HG02970 (cell line): ENCODE results near the gene ZNF750.

ENCODE experiments used
- ATAC-seq: cut with Tn5 transposase; IDR thresholded peaks from one replicate; pipeline ENCODE4 v1.9.1; 2021; ENCODE audit warnings: mild to moderate bottlenecking, moderate library complexity, moderate number of reproducible peaks; ENCODE audit not compliant: unreplicated experiment, low FRiP score

The ZNF750 gene

DNA sequence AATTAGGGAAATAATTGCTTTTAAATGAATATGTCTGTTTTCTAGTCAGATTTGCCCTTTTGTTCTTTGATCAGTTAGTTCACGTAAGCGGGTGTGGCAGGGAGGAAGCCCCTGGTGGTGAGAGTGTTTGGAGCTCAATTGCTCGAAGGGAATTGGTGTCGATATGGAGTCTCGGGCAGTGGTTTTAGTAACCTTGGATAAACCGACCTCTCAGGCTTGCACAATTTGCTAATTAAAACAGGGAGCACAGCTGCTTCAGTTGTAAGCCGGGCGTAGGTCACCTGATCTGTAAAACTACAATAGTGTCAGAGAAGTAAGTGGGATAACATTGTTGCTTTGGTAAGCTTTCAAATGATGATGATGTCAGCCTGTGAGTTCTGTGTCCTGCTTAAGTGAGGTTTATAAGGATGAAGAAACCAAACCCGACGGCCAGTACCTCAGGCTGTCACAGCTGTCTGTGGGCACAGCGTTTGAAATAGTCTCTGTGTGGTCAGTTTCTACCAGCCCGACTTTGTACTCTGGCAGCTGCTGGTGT, 2.9 kb downstream of the ZNF750 start:
- ATAC-seq, result no peak

GRCh38 chr17:82835766-82836512, 3.9 kb downstream of the ZNF750 start:
- no peak for ATAC-seq

DNA sequence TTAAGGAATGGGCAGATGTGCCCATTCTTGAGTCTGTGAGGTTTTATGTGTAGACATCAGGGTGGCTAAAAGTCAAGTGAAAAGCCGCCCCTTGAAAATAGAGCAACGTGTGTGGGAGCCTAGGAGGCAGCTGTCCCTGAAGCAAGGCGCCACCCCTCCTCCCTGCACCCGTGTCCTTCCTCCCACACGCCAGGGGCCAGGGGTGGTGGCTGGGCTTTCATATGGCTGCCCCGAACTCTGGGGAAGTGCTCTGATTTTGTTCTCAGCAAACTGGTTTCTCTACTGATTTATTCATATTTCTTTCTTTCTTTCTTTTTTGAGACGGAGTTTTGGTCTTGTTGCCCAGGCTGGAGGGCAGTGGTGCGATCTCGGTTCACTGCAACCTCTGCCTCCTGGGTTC, 4.7 kb downstream of the ZNF750 start:
- ATAC-seq, result no peak

GRCh38 chr17:82832881-82833475, 6.8 kb downstream of the ZNF750 start:
- ATAC-seq, result no peak

GRCh38 chr17:82832411-82832810, 7.4 kb downstream of the ZNF750 start:
- no peak for ATAC-seq

GRCh38 chr17:82831818-82832200, 8.0 kb downstream of the ZNF750 start:
- ATAC-seq, result no peak

DNA sequence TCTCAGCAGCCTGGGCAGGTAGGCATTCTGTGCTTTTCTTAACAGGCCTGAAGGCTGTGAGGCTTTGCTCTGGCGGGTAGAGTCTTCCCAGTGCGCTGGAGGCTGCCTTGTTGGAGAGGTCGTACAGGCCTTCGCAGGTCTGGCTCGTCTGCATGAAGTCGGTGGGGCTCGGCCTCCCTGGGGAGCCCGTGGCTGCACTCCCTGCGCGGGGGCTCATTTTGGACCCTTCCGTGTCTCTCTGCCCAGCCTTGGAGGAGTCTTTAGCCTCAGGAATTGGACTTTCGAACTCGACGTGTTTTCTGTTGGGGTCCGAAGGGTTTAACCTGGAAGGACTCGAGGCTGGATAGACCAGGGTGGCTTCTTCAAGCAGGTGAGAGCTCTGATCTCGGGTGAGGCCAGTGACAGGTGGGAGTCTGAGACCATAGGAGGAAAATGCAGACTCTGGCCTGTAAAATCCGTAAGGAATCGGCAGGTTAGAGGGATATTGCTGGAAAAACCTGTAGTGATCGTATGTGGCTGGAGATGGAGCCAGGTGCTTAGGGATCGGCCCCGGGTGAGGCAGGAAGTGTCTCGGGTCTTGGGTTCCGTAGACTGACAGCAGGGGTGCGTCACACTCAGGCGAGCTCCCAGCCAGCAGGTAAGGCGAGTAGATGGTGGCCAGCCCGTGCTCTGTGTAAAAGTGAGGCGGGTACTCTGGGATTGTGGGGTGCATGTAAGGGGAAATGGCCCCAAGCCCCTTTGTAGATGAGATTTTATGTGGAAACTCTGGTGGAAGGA, 8.6 kb downstream of the ZNF750 start:
- ATAC-seq, result no peak

DNA sequence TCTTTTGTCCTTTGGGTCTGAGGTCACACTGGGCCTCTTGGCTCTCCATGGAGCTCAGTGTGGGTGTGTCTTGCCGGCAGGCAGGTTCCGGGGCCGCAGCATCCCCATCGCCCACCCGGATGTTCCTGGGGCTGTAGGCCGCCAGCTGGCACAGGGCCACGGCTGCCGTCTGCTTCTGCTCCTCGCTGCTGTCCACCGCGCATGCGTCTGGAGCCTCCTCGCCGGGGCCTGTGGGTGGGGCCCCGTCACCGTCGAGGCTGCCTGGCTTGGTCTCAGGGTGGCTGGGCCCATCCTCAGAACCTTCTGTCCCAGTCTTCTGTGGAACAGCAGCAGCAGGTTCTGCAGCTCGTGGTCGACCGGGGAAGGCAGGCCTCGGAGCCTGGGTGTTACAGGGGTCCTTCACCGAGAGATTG, 9.6 kb downstream of the ZNF750 start:
- no peak for ATAC-seq

- ATAC-seq, result no peak
Observed at GRCh38 chr17:82828875-82829487, 10.8 kb downstream of the ZNF750 start.

DNA sequence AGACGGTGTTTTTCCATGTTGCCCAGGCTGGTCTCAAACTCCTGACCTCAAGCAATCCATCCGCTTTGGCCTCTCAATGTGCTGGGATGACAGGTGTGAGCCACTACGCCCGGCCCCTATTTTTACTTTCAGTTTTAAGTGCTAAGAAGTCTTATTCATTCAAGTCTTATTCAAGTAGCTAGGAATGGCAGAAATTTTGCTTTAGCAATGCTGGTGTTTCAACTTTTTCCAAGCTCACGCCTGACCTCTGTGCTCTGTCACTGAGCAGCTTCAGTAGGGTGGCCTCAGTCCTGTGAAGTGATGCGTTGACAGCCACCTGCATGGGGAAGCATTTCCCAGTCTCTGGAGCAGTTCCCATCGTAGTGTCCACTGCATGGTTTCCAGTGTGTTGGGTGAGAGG, 12.9 kb downstream of the ZNF750 start:
- no peak for ATAC-seq

DNA sequence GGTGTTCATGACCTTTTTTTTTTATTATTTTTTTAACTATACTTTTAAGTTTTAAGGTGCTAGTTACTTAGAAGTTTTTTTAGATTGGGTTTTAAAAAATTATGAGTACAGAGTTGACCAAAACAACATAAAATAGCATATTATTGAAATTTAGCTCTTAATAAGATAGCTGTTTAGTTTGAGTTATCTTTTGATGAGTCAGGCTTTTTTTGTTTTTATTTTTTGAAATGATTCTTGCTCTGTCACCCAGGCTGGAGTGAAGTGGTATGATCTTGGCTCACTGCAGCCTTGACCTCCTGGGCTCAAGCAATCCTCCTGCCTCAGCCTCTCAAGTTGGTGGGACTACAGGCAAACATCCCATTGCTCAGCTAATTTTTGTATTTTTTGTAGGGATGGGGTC, 13.6 kb downstream of the ZNF750 start:
- ATAC-seq, result no peak

DNA sequence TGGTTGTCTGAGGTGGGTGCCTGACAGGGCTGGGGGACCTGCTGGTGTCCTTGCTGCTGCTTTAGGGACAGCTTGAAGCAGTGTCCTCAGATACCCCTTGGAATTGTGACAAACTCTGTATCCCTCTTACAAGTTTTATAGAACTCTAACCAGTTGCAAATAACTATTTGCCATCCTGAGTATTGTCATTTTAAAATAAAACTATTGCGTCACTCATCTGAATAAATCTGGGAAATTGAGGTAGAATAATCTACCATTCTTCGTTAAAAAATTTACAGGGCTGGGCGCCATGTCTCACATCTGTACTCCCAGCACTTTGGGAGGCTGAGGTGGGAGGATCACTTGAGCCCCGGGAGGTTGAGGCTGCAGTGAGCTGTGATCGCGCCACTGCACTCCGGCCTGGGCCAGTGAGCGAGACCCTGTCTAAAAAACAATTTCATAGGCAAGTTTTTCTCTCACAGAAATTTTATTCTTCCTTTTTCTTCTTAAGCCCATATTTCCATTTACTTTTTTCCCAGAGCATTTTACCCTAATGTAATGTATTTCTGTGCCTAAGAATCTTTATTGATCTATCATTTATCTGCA, 14.2 kb downstream of the ZNF750 start:
- no peak for ATAC-seq

GRCh38 chr17:82823004-82823403, 16.8 kb downstream of the ZNF750 start:
- ATAC-seq, result no peak

GRCh38 chr17:82822281-82822680, 17.5 kb downstream of the ZNF750 start:
- ATAC-seq, result no peak

- no peak for ATAC-seq
Observed at GRCh38 chr17:82821554-82821953, 18.3 kb downstream of the ZNF750 start.

DNA sequence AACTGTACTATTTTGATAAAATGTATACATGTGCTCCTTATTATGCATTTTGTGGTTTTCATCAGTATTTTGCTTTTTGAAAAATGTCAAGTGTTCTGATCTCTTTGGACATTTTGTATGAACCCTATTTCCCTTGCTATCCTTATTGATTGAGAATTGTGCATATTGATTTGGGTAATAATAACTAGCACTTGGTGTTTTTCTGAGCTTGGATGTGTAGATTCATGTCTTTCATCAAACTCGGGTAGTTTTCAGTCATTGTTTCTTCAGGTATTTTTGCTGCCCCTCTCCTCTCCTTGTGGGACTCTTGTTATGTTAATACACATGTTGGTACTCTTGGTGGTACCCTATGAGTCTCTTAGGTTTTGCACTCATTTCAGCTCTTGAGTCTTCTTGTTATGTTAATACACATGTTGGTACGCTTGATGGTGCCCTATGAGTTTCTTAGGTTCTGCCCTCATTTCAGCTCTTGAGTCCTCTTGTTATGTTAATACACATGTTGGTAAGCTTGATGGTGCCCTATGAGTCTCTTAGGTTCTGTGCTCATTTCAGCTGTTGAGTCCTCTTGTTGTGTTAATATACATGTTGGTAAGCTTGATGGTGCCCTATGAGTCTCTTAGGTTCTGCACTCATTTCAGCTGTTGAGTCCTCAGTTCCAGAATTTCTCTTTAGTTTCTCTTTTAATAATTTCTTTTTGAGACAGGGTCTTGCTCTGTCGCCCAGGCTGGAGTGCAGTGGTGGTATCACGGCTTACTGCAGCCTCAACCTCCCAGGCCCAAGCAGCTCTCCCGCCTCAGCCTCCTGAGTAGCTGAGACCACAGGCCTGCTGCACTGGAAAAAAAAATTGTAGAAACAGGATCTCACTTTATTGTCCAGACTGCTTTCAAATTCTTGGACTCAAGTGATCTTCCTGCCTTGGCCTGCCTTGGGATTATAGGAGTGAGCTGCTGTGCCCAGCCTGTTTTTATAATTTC, 19.3 kb downstream of the ZNF750 start:
- no peak for ATAC-seq

DNA sequence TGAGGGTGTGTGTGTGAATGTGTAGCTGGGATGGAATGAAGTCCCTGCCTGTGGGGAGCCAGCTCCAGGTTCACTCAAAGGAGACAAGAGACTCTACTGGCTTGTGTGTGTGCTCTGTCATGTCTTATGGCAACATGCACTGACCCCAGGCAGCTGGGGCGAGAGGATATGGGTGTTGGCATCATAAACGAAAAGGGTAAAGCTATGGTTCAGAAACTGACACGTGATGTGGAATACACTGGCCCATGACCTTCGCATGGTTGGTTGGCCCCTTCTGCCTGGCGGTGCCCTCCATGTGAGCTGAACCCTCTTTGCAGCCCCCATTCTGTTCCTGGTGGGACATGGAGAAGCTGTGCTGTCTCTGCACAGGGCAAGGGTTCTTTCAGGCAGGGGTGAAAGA, 21.9 kb downstream of the ZNF750 start:
- ATAC-seq, result no peak

- ATAC-seq, result no peak
Observed at GRCh38 chr17:82816358-82816757, 23.5 kb downstream of the ZNF750 start.

- no peak for ATAC-seq
Observed at GRCh38 chr17:82815790-82816305, 24.0 kb downstream of the ZNF750 start.
